H9 (cell line): ENCODE results near the gene ASCC3. TPM values are rescaled to one million over a fixed set of nuclear protein-coding genes. Genes with fewer than 3 reads are reported as not detected.

ENCODE experiments used
- DNase-seq: peaks from one replicate; pipeline ENCODE4 v3.0.0-alpha.2; 2017
- H2AFZ ChIP-seq: one replicate; pipeline ENCODE4 v1.6.1; 2013; ENCODE audit warnings: mild to moderate bottlenecking, low read length, control low read depth, moderate library complexity
- H2AK5ac ChIP-seq: 2 replicates; pipeline ENCODE4 v1.6.1; 2013; ENCODE audit warnings: low read length, control low read depth, mixed read lengths; ENCODE audit not compliant: insufficient read length
- H2BK120ac ChIP-seq: one replicate; pipeline ENCODE4 v1.6.1; 2013; ENCODE audit warnings: low read depth, mild to moderate bottlenecking, low read length, control low read depth, inconsistent platforms; ENCODE audit not compliant: poor library complexity, severe bottlenecking
- H2BK12ac ChIP-seq: 2 replicates; pipeline ENCODE4 v1.6.1; 2013; ENCODE audit warnings: low read length, control low read depth, mixed read lengths, low read depth; ENCODE audit not compliant: insufficient read length
- H2BK15ac ChIP-seq: 2 replicates; pipeline ENCODE4 v1.6.1; 2013; ENCODE audit warnings: low read depth, low read length, control low read depth
- H2BK20ac ChIP-seq: one replicate; pipeline ENCODE4 v1.6.1; 2013; ENCODE audit warnings: low read depth, mild to moderate bottlenecking, low read length, control low read depth, inconsistent platforms; ENCODE audit not compliant: poor library complexity, severe bottlenecking
- H2BK5ac ChIP-seq: 2 replicates; pipeline ENCODE4 v1.6.1; 2013; ENCODE audit warnings: low read length, control low read depth, mixed read lengths; ENCODE audit not compliant: insufficient read length
- H3K14ac ChIP-seq: 2 replicates; pipeline ENCODE4 v1.6.1; 2013; ENCODE audit warnings: low read length, control low read depth; ENCODE audit not compliant: insufficient read depth
- H3K18ac ChIP-seq: 2 replicates; pipeline ENCODE4 v1.6.1; 2013; ENCODE audit warnings: low read depth, mild to moderate bottlenecking, mixed read lengths, low read length, control low read depth; ENCODE audit not compliant: insufficient read length
- H3K23ac ChIP-seq: 2 replicates; pipeline ENCODE4 v1.6.1; 2013; ENCODE audit warnings: low read length, control low read depth, mixed read lengths, low read depth; ENCODE audit not compliant: insufficient read length
- H3K23me2 ChIP-seq: 2 replicates; pipeline ENCODE4 v1.6.1; 2013; ENCODE audit warnings: low read depth, mild to moderate bottlenecking, mixed read lengths, low read length, control low read depth; ENCODE audit not compliant: insufficient read length, poor library complexity, severe bottlenecking
- H3K27ac ChIP-seq: 2 replicates; pipeline ENCODE4 v1.5.1; 2013; ENCODE audit warnings: low read length, control low read depth, mixed read lengths, low read depth; ENCODE audit not compliant: insufficient read length
- H3K27me3 ChIP-seq: 2 replicates; pipeline ENCODE4 v1.6.1; 2013; ENCODE audit warnings: low read length, control low read depth, inconsistent platforms; ENCODE audit not compliant: insufficient read depth
- H3K4ac ChIP-seq: 2 replicates; pipeline ENCODE4 v1.6.1; 2013; ENCODE audit warnings: low read depth, mild to moderate bottlenecking, control low read depth, inconsistent platforms, low read length, moderate library complexity
- H3K4me1 ChIP-seq: 2 replicates; pipeline ENCODE4 v1.6.1; 2013; ENCODE audit warnings: low read length, control low read depth, inconsistent platforms; ENCODE audit not compliant: insufficient read depth
- H3K4me2 ChIP-seq: 2 replicates; pipeline ENCODE4 v1.6.1; 2013; ENCODE audit warnings: low read length, control low read depth, mixed read lengths; ENCODE audit not compliant: insufficient read length, insufficient read depth
- H3K56ac ChIP-seq: 2 replicates; pipeline ENCODE4 v1.6.1; 2013; ENCODE audit warnings: low read depth, mild to moderate bottlenecking, mixed read lengths, low read length, control low read depth; ENCODE audit not compliant: insufficient read length
- H3K79me1 ChIP-seq: 2 replicates; pipeline ENCODE4 v1.6.1; 2013; ENCODE audit warnings: low read depth, mild to moderate bottlenecking, moderate library complexity, low read length, control low read depth, inconsistent platforms; ENCODE audit not compliant: insufficient read depth, poor library complexity, severe bottlenecking
- H3K79me2 ChIP-seq: 2 replicates; pipeline ENCODE4 v1.6.1; 2013; ENCODE audit warnings: low read length, control low read depth, inconsistent platforms; ENCODE audit not compliant: insufficient read depth
- H3K9ac ChIP-seq: 2 replicates; pipeline ENCODE4 v1.6.1; 2013; ENCODE audit warnings: low read length, control low read depth, mixed read lengths; ENCODE audit not compliant: insufficient read length; ENCODE audit errors: extremely low read depth
- H3K9me3 ChIP-seq: one replicate; pipeline ENCODE4 v1.6.1; 2013; ENCODE audit warnings: low read depth, low read length, inconsistent platforms; ENCODE audit not compliant: control insufficient read depth
- H3T11ph ChIP-seq: one replicate; pipeline ENCODE4 v1.6.1; 2013; ENCODE audit warnings: mild to moderate bottlenecking, low read length, control low read depth, inconsistent platforms
- H4K20me1 ChIP-seq: one replicate; pipeline ENCODE4 v1.6.1; 2013; ENCODE audit not compliant: control insufficient read depth, insufficient read length, insufficient read depth
- H4K5ac ChIP-seq: 2 replicates; pipeline ENCODE4 v1.6.1; 2013; ENCODE audit warnings: low read depth, mild to moderate bottlenecking, mixed read lengths, low read length, control low read depth; ENCODE audit not compliant: insufficient read length
- H4K8ac ChIP-seq: replicated peaks from 2 replicates; pipeline ENCODE4 v1.6.1; 2013; ENCODE audit warnings: low read length, control low read depth, mixed read lengths, low read depth; ENCODE audit not compliant: insufficient read length
- H4K91ac ChIP-seq: 2 replicates; pipeline ENCODE4 v1.6.1; 2013; ENCODE audit warnings: low read depth, mild to moderate bottlenecking, moderate library complexity, mixed read lengths, low read length, control low read depth; ENCODE audit not compliant: insufficient read length
- H3K27ac Mint-ChIP-seq, 3 experiments: 2 replicates in 2 of 3; 3 replicates in 1 of 3; pipeline ENCODE4 v1.8.0; 2020 to 2021; ENCODE audit warnings: mixed read lengths in 3 of 3, mild to moderate bottlenecking in 1 of 3, moderate library complexity in 1 of 3
- H3K27me3 Mint-ChIP-seq: 2 replicates; pipeline ENCODE4 v1.8.0; 2021; ENCODE audit warnings: low read depth, mild to moderate bottlenecking, moderate library complexity, mixed read lengths
- H3K36me3 Mint-ChIP-seq, 3 experiments: 2 replicates in 2 of 3; 3 replicates in 1 of 3; pipeline ENCODE4 v1.8.0; 2020 to 2021; ENCODE audit warnings: low read depth in 3 of 3, mixed read lengths in 3 of 3; ENCODE audit not compliant: insufficient read depth in 1 of 3
- H3K4me1 Mint-ChIP-seq, 2 experiments: 2 replicates each; pipeline ENCODE4 v1.8.0; 2020; ENCODE audit warnings: mixed read lengths in 2 of 2
- H3K4me3 Mint-ChIP-seq, 2 experiments: 2 replicates in 1 of 2; 3 replicates in 1 of 2; pipeline ENCODE4 v1.8.0; 2020 to 2021; ENCODE audit warnings: mild to moderate bottlenecking in 2 of 2, mixed read lengths in 2 of 2, moderate library complexity in 1 of 2
- H3K9me3 Mint-ChIP-seq, 2 experiments: 2 replicates in 1 of 2; 3 replicates in 1 of 2; pipeline ENCODE4 v1.8.0; 2020; ENCODE audit warnings: mild to moderate bottlenecking in 2 of 2, mixed read lengths in 2 of 2, moderate library complexity in 1 of 2
- WGBS: extraction: QIAGEN DNeasy Blood & Tissue Kit; methylation state at CpG from one replicate; pipeline ENCODE4 v1.1.7; 2013; ENCODE audit warnings: missing lambda C conversion rate, low lambda C conversion rate, mixed read lengths; ENCODE audit not compliant: insufficient read length; ENCODE audit errors: extremely low coverage; 5-methylcytosine and 5-hydroxymethylcytosine counted together
- total RNA-seq: library from RNA; stranded (reverse); gene quantifications from 2 replicates; pipeline ENCODE4 v1.2.1, GENCODE V29; 2021
- TF ChIP-seq, protein P1 (sequence below): fragments of 200-600 bp; sonication (generic); conservative IDR thresholded peaks from 3 replicates; pipeline ENCODE4 v1.8.0; 2021; ENCODE audit warnings: antibody characterized with exemption, mild to moderate bottlenecking

The ASCC3 gene
- total RNA-seq, 1 experiment from 2014 or later: 63.8 TPM

DNA sequence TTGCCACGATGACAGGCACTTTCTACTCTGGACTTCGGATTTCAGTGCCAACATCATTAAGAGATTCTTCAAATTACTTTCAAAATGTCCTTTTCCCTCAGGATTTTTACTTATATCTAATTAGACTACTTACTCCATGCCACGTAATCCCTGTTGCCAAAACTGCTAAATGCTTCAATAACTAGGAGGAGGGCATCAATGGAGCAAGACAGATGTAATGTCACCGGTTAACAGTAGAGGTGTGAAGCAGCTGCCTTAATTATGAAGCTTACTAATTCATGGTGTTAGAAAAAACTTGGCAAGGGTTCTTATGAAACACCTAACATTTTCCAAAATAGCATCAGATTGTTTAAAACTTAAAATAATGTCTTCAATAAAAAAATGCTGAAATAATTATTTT, 305.2 kb downstream of the ASCC3 start:
- H3K27me3 ChIP-seq: no peaks in the 10 kb centered on the region
- no peak overlapping the region for H2BK12ac ChIP-seq
- WGBS: no CpG with 5 or more reads among the region's 4 CpGs
- H3K4me1 Mint-ChIP-seq: no peaks in the 10 kb centered on the region
- TF ChIP-seq, protein P1, sequence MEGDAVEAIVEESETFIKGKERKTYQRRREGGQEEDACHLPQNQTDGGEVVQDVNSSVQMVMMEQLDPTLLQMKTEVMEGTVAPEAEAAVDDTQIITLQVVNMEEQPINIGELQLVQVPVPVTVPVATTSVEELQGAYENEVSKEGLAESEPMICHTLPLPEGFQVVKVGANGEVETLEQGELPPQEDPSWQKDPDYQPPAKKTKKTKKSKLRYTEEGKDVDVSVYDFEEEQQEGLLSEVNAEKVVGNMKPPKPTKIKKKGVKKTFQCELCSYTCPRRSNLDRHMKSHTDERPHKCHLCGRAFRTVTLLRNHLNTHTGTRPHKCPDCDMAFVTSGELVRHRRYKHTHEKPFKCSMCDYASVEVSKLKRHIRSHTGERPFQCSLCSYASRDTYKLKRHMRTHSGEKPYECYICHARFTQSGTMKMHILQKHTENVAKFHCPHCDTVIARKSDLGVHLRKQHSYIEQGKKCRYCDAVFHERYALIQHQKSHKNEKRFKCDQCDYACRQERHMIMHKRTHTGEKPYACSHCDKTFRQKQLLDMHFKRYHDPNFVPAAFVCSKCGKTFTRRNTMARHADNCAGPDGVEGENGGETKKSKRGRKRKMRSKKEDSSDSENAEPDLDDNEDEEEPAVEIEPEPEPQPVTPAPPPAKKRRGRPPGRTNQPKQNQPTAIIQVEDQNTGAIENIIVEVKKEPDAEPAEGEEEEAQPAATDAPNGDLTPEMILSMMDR: no peak
- no peaks in the 10 kb centered on the region for H3K27me3 Mint-ChIP-seq
- H2AK5ac ChIP-seq: no peak overlapping the region
- H3K14ac ChIP-seq: no peak overlapping the region
- no peak for DNase-seq
- H4K5ac ChIP-seq: no peak overlapping the region
- no peak overlapping the region for H3K56ac ChIP-seq
- no peaks in the 10 kb centered on the region for H3K79me2 ChIP-seq
- H3K23ac ChIP-seq: no peak overlapping the region
- H3T11ph ChIP-seq: no peak overlapping the region
- H2AFZ ChIP-seq: no peak overlapping the region
- H3K4me2 ChIP-seq: no peak overlapping the region
- H3K27ac ChIP-seq: no peak overlapping the region
- H3K23me2 ChIP-seq: no peaks in the 10 kb centered on the region
- peaks cover 3 to 5% of the 10 kb centered on the region in 2 experiments; a peak in 3 of 5 replicates for H3K9me3 Mint-ChIP-seq
- H3K36me3 Mint-ChIP-seq: peaks cover 2 to 9% (median 8%) of the 10 kb centered on the region in 3 experiments; a peak in 5 of 7 replicates
- H4K8ac ChIP-seq: no peak overlapping the region
- no peak overlapping the region for H2BK5ac ChIP-seq
- no peak overlapping the region for H4K91ac ChIP-seq
- no peak overlapping the region for H3K4ac ChIP-seq
- no peak overlapping the region for H3K27ac Mint-ChIP-seq
- no peak overlapping the region for H3K18ac ChIP-seq
- no peak overlapping the region for H2BK20ac ChIP-seq
- no peaks in the 10 kb centered on the region for H3K9me3 ChIP-seq
- no peak overlapping the region for H2BK120ac ChIP-seq
- H3K4me3 Mint-ChIP-seq: no peak overlapping the region
- H2BK15ac ChIP-seq: no peak overlapping the region
- H3K79me1 ChIP-seq: no peaks in the 10 kb centered on the region
- no peak overlapping the region for H3K9ac ChIP-seq
- H4K20me1 ChIP-seq: no peaks in the 10 kb centered on the region
- H3K4me1 ChIP-seq: no peaks in the 10 kb centered on the region
